DOHH2 (cell line): ENCODE measurements around the gene EPS8L3.

Experiments used
- EZH2phosphoT487 ChIP-seq: fragments of 200-600 bp; sonication (generic); IDR thresholded peaks from 2 replicates; pipeline ENCODE4 v1.6.1; 2017; ENCODE audit warnings: borderline replicate concordance, mild to moderate bottlenecking, antibody characterized with exemption, low read length, moderate library complexity, mixed read lengths
- TF ChIP-seq, protein P1 (sequence below): fragments of 200-600 bp; sonication (generic); IDR thresholded peaks from one replicate; pipeline ENCODE4 v1.5.1; 2014; ENCODE audit warnings: antibody characterized with exemption, mild to moderate bottlenecking, low read depth, low read length; ENCODE audit not compliant: poor library complexity, severe bottlenecking

DNA sequence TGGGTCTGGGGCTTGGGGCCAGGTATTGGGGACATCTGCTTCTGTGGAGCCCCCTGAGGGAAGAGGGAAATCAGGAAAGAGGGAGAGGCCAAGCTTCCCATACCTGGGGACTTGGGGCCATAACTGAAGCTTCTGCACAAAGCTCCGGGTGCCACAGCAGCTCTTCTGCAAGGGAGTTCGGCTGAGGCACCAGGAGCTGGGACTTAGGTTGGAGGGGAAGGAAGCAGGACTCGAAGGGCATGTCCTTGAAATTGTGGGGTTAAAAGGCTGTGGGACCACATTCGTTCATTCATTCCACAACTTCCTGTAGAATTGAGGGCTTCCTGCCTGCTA lies 1.7 kb upstream of the EPS8L3 start:
- TF ChIP-seq, protein P1, sequence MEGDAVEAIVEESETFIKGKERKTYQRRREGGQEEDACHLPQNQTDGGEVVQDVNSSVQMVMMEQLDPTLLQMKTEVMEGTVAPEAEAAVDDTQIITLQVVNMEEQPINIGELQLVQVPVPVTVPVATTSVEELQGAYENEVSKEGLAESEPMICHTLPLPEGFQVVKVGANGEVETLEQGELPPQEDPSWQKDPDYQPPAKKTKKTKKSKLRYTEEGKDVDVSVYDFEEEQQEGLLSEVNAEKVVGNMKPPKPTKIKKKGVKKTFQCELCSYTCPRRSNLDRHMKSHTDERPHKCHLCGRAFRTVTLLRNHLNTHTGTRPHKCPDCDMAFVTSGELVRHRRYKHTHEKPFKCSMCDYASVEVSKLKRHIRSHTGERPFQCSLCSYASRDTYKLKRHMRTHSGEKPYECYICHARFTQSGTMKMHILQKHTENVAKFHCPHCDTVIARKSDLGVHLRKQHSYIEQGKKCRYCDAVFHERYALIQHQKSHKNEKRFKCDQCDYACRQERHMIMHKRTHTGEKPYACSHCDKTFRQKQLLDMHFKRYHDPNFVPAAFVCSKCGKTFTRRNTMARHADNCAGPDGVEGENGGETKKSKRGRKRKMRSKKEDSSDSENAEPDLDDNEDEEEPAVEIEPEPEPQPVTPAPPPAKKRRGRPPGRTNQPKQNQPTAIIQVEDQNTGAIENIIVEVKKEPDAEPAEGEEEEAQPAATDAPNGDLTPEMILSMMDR, result no peak
- TF ChIP-seq EZH2phosphoT487, result no peak
